ENCODE data around the gene HOXC12.

HOXC12 gene

DNA sequence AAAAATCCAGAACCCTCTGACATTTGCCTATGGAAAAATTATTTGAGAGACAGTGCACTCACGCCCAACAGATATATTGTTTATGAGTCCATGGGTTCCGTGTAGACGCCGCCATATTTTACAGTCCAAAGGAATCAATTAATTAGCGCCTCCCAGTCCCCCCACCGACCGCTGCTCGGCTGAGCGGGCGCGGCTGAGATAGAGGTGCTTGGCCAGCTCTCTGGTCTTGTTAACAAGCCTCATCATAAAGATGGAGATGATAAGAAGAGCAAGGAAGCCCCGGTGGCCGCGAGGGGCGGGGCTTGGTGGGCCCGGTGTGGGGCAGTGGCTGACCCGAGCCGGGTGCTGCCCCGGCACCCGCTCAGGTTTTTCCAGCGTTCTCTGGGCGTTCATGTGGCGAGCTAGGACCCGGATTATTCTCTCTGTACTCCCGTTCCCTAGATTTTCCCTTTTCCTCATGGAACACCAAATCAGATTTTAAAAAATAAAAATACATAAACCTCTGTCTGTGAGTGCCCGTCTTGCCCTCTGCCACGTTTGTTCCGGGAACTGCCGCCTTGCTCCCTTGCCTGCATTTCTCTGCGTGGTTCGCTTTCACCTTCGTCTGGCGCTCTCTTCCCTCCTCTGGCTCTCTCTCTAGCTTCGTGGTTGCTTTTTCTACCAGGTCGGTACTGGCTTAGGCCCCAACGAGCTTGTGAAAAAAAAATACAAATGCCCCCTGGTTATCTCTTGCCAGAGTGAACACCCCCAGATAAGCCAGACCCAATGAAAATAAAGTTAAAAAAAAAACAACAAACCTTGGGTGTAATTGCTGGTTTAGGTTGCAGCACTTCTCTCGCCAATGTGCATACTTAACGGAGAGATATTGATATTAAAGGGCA lies 9.0 kb downstream of the HOXC12 start:
- peaks cover 85% of the 10 kb centered on the region for H3K27me3 ChIP-seq (ENCODE audit: insufficient read depth, low read length)
- no CpG with 5 or more reads among the region's 38 CpGs for WGBS (ENCODE audit: extremely low coverage, insufficient coverage, insufficient read length)

DNA sequence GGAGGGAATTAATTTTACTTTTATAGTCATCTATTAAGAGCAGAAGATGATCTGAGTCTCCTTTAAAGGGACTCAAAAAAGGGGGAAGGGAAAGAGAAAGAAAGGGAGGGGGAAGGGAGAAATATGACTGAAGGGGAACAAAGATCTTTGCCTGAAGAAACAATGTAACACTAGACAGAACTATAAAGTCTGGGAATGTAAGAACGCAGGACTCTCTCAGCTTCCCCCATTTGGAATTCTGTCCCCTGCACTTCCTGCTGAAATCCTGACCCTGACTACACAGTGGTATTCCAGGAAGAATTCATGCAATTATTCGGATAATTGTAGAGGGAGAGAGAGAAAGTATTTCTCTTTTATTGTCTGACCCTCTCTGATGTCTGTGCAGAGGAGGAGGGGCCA lies 9.6 kb downstream of the HOXC12 start:
- Histone ChIP-seq H3K9ac (ENCODE audit: low read length) (no peak overlapping the region), H3K4ac (ENCODE audit: low read depth, low read length) (no peak overlapping the region), H4K91ac (ENCODE audit: low read depth, low read length) (no peak overlapping the region), H3K18ac (ENCODE audit: low read length) (no peak overlapping the region), H2BK5ac (ENCODE audit: low read depth, low read length, poor library complexity) (no peak overlapping the region), H3K4me2 (ENCODE audit: low read length) (no peak overlapping the region), H3K79me2 (ENCODE audit: control insufficient read depth, insufficient read depth, low read length, poor library complexity) (no peaks in the 10 kb centered on the region), H4K12ac (ENCODE audit: low read depth, low read length) (no peak overlapping the region), H3K9me3 (ENCODE audit: insufficient read depth, low read depth, low read length) (peaks cover 6% of the 10 kb centered on the region), H3K27ac (ENCODE audit: low read depth, low read length) (peak overlapping the region; percentile 50), H3K36me3 (ENCODE audit: control insufficient read depth in 1 of 2, insufficient read depth in 2 of 2, low read length in 2 of 2) (no peaks in the 10 kb centered on the region), H3K27me3 (ENCODE audit: insufficient read depth, low read length) (peaks cover 87% of the 10 kb centered on the region), H3K23ac (ENCODE audit: low read length) (no peak overlapping the region), H3K4me1 (ENCODE audit: control insufficient read depth in 1 of 2, insufficient read depth in 2 of 2, low read length in 2 of 2) (peaks cover 2 to 13% of the 10 kb centered on the region in 2 experiments), H2BK12ac (ENCODE audit: low read length) (no peak overlapping the region), H3K4me3 (ENCODE audit: low read depth, low read length) (no peak overlapping the region), H2AFZ (ENCODE audit: insufficient read depth, low read length, poor library complexity) (no peak overlapping the region), H2BK120ac (ENCODE audit: insufficient read depth, low read length, poor library complexity) (no peak overlapping the region), H3K79me1 (ENCODE audit: low read length) (peaks cover 10% of the 10 kb centered on the region), H4K8ac (ENCODE audit: low read depth, low read length) (no peak overlapping the region), H2AK5ac (ENCODE audit: low read length) (no peak overlapping the region), H3K14ac (ENCODE audit: low read length) (no peak overlapping the region)
- no CpG with 5 or more reads among the region's 2 CpGs for WGBS (ENCODE audit: extremely low coverage, insufficient coverage, insufficient read length)
- DNase-seq = no peak

More for the DNA sequence above, 9.0 kb downstream of the HOXC12 start:
- Histone ChIP-seq H3K4me3 (ENCODE audit: low read depth, low read length) (no peak overlapping the region), H4K8ac (ENCODE audit: low read depth, low read length) (peak overlapping the region; percentile 61), H2AK5ac (ENCODE audit: low read length) (no peak overlapping the region), H2BK5ac (ENCODE audit: low read depth, low read length, poor library complexity) (peak overlapping the region; percentile 23), H2AFZ (ENCODE audit: insufficient read depth, low read length, poor library complexity) (no peak overlapping the region), H4K91ac (ENCODE audit: low read depth, low read length) (no peak overlapping the region), H3K4ac (ENCODE audit: low read depth, low read length) (peak overlapping the region; percentile 47), H3K4me2 (ENCODE audit: low read length) (peak overlapping the region; percentile 17), H3K9me3 (ENCODE audit: insufficient read depth, low read depth, low read length) (peaks cover 6% of the 10 kb centered on the region), H3K23ac (ENCODE audit: low read length) (no peak overlapping the region), H3K14ac (ENCODE audit: low read length) (peak overlapping the region; percentile 64), H4K12ac (ENCODE audit: low read depth, low read length) (no peak overlapping the region), H2BK120ac (ENCODE audit: insufficient read depth, low read length, poor library complexity) (peak overlapping the region; percentile 85), H3K79me2 (ENCODE audit: control insufficient read depth, insufficient read depth, low read length, poor library complexity) (no peaks in the 10 kb centered on the region), H3K27ac (ENCODE audit: low read depth, low read length) (no peak overlapping the region), H3K18ac (ENCODE audit: low read length) (no peak overlapping the region), H3K4me1 (ENCODE audit: control insufficient read depth in 1 of 2, insufficient read depth in 2 of 2, low read length in 2 of 2) (peaks cover 0 to 13% of the 10 kb centered on the region in 2 experiments), H2BK12ac (ENCODE audit: low read length) (peak overlapping the region; percentile 54), H3K79me1 (ENCODE audit: low read length) (peaks cover 10% of the 10 kb centered on the region), H3K36me3 (ENCODE audit: control insufficient read depth in 1 of 2, insufficient read depth in 2 of 2, low read length in 2 of 2) (no peaks in the 10 kb centered on the region), H3K9ac (ENCODE audit: low read length) (no peak overlapping the region)
- no peak for DNase-seq

DNA sequence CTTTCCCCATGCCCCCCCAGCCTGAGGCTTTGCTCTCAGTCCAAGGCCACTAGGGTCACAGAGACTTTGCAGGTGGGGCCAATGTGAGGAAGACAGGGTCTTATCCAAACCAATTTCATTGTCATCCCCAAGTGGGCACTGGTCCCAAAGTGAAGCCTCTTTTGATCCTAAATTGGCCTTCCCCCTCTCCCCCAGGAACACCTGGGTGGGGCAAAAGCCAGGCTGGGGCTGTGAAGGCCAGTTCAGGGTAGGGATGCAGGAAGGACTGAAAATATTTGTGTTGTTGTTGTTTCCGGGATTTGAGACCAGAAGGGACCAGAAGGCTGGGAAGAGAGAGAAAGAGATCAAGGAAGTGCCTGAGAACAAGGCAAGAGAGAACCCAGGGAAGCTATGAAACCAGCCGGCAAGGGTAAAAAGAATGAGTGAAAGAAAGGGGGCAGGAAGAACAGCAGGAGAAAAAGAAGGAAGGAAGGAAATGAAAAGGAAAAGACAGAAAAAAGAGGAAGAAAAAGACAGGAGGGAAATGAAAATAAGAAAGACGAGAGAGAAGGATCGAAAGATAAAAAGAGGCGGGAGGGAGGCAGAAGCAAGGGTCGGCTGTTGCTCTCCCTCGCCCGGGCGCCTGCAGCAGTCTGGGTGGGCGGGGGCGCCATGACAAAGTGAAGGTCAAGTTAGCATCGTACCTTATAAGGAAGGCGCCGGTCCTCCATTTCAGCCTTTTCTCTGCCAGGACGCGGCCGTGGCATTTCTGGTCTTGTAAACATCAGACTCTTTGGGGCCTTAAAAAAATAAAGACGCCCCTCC lies 10.8 kb downstream of the HOXC12 start:
- peaks cover 2 to 13% of the 10 kb centered on the region in 2 experiments for H3K4me1 ChIP-seq (ENCODE audit: control insufficient read depth in 1 of 2, insufficient read depth in 2 of 2, low read length in 2 of 2)
- H2BK12ac ChIP-seq (ENCODE audit: low read length) = peak overlapping the region; percentile 51
- H2BK120ac ChIP-seq (ENCODE audit: insufficient read depth, low read length, poor library complexity) = peak overlapping the region; percentile 80
- no peak overlapping the region for H4K8ac ChIP-seq (ENCODE audit: low read depth, low read length)
- no peak overlapping the region for H3K18ac ChIP-seq (ENCODE audit: low read length)
- peak overlapping the region; percentile 49 for H4K91ac ChIP-seq (ENCODE audit: low read depth, low read length)
- peaks cover 10% of the 10 kb centered on the region for H3K79me1 ChIP-seq (ENCODE audit: low read length)
- peak overlapping the region; percentile 35 for H2AK5ac ChIP-seq (ENCODE audit: low read length)
- no peaks in the 10 kb centered on the region for H3K36me3 ChIP-seq (ENCODE audit: control insufficient read depth in 1 of 2, insufficient read depth in 2 of 2, low read length in 2 of 2)
- no peak for DNase-seq
- H2BK5ac ChIP-seq (ENCODE audit: low read depth, low read length, poor library complexity) = no peak overlapping the region
- H3K4me3 ChIP-seq (ENCODE audit: low read depth, low read length) = no peak overlapping the region
- no peak overlapping the region for H3K14ac ChIP-seq (ENCODE audit: low read length)
- peaks cover 86% of the 10 kb centered on the region for H3K27me3 ChIP-seq (ENCODE audit: insufficient read depth, low read length)
- WGBS (ENCODE audit: extremely low coverage, insufficient coverage, insufficient read length) = no CpG with 5 or more reads among the region's 18 CpGs
- H2AFZ ChIP-seq (ENCODE audit: insufficient read depth, low read length, poor library complexity) = no peak overlapping the region
- H3K27ac ChIP-seq (ENCODE audit: low read depth, low read length) = no peak overlapping the region
- H3K4ac ChIP-seq (ENCODE audit: low read depth, low read length) = no peak overlapping the region
- no peak overlapping the region for H4K12ac ChIP-seq (ENCODE audit: low read depth, low read length)
- no peak overlapping the region for H3K23ac ChIP-seq (ENCODE audit: low read length)
- H3K9ac ChIP-seq (ENCODE audit: low read length) = no peak overlapping the region
- no peaks in the 10 kb centered on the region for H3K79me2 ChIP-seq (ENCODE audit: control insufficient read depth, insufficient read depth, low read length, poor library complexity)
- peaks cover 4% of the 10 kb centered on the region for H3K9me3 ChIP-seq (ENCODE audit: insufficient read depth, low read depth, low read length)
- H3K4me2 ChIP-seq (ENCODE audit: low read length) = peak overlapping the region; percentile 38

DNA sequence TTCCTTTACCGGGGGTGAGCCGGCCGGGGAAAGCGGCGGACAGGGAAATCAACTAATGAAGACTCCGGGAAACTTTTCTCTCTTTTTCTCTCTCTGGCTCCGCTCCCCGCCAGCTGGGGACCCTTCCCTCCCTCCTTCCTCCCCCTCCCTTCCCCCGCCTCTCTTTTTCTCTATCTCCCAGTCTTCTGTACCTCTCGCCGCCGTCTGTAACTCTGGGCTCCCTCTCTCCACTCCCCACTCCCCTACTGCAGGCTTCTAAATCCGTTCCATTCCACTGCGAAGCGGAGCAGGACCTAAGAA lies 11.3 kb downstream of the HOXC12 start:
- Histone ChIP-seq H3K4me2 (ENCODE audit: low read length) (peak overlapping the region; percentile 19), H4K12ac (ENCODE audit: low read depth, low read length) (no peak overlapping the region), H4K8ac (ENCODE audit: low read depth, low read length) (no peak overlapping the region), H3K36me3 (ENCODE audit: control insufficient read depth in 1 of 2, insufficient read depth in 2 of 2, low read length in 2 of 2) (no peaks in the 10 kb centered on the region), H2BK12ac (ENCODE audit: low read length) (no peak overlapping the region), H3K9me3 (ENCODE audit: insufficient read depth, low read depth, low read length) (peaks cover 4% of the 10 kb centered on the region), H3K4ac (ENCODE audit: low read depth, low read length) (no peak overlapping the region), H3K18ac (ENCODE audit: low read length) (no peak overlapping the region), H3K9ac (ENCODE audit: low read length) (no peak overlapping the region), H4K91ac (ENCODE audit: low read depth, low read length) (no peak overlapping the region), H2BK120ac (ENCODE audit: insufficient read depth, low read length, poor library complexity) (no peak overlapping the region), H3K79me2 (ENCODE audit: control insufficient read depth, insufficient read depth, low read length, poor library complexity) (no peaks in the 10 kb centered on the region), H3K23ac (ENCODE audit: low read length) (no peak overlapping the region), H3K27me3 (ENCODE audit: insufficient read depth, low read length) (peaks cover 85% of the 10 kb centered on the region), H3K79me1 (ENCODE audit: low read length) (peaks cover 10% of the 10 kb centered on the region), H3K4me1 (ENCODE audit: control insufficient read depth in 1 of 2, insufficient read depth in 2 of 2, low read length in 2 of 2) (peaks cover 2 to 11% of the 10 kb centered on the region in 2 experiments), H2BK5ac (ENCODE audit: low read depth, low read length, poor library complexity) (no peak overlapping the region), H2AK5ac (ENCODE audit: low read length) (no peak overlapping the region), H3K27ac (ENCODE audit: low read depth, low read length) (no peak overlapping the region), H3K14ac (ENCODE audit: low read length) (no peak overlapping the region), H3K4me3 (ENCODE audit: low read depth, low read length) (peak overlapping the region; percentile 57), H2AFZ (ENCODE audit: insufficient read depth, low read length, poor library complexity) (no peak overlapping the region)
- DNase-seq = no peak
- WGBS (ENCODE audit: extremely low coverage, insufficient coverage, insufficient read length) = no CpG with 5 or more reads among the region's 15 CpGs
